Kidney epithelial cell (primary cell): ENCODE measurements around the gene SLTM. TPM values are rescaled to one million over a fixed set of nuclear protein-coding genes. Genes with fewer than 3 reads are reported as not detected.
"Not testable (repeated sequence)": the region's sequence is repeated elsewhere in the genome, so short reads cannot be mapped to it uniquely, and the experiment has no call there.

Experiments
- DNase-seq: peaks from one replicate; pipeline ENCODE4 v3.0.0-alpha.2; 2010; ENCODE audit warnings: low read depth
- H3K27me3 ChIP-seq: 2 replicates; pipeline ENCODE4 v1.6.0; 2011; ENCODE audit warnings: low read length; ENCODE audit not compliant: control insufficient read depth, insufficient read depth
- H3K36me3 ChIP-seq: 2 replicates; pipeline ENCODE4 v1.5.1; 2011; ENCODE audit warnings: low read length; ENCODE audit not compliant: control insufficient read depth, insufficient read depth
- H3K4me3 ChIP-seq: 2 replicates; pipeline ENCODE4 v1.5.1; 2011; ENCODE audit warnings: low read depth, mild to moderate bottlenecking, control low read depth, low read length
- CTCF ChIP-seq: IDR thresholded peaks from 2 replicates; pipeline ENCODE4 v1.5.1; 2011; ENCODE audit warnings: mild to moderate bottlenecking, moderate library complexity, low read length, control low read depth, inconsistent platforms; ENCODE audit not compliant: insufficient read depth, poor library complexity, severe bottlenecking
- total RNA-seq: library from RNA; depleted of rRNA; stranded (reverse); fragments of >200 nt; gene quantifications from 2 replicates; pipeline ENCODE4 v1.2.3, GENCODE V29; 2015

The SLTM gene
- total RNA-seq, 1 donor from 2014 or later = 60.2 TPM

GRCh38 chr15:58854593-58854992 is 78.9 kb downstream of the SLTM start:
- no peak for DNase-seq

GRCh38 chr15:58852347-58852746 is 81.1 kb downstream of the SLTM start:
- Histone ChIP-seq H3K36me3 (no peaks in the 10 kb centered on the region), H3K27me3 (no peaks in the 10 kb centered on the region), H3K4me3 (no peak overlapping the region)
- DNase-seq = no peak
- TF ChIP-seq CTCF = no peak

More at GRCh38 chr15:58854593-58854992, 78.9 kb downstream of the SLTM start:
- H3K4me3 ChIP-seq = no peak overlapping the region
- no peaks in the 10 kb centered on the region for H3K27me3 ChIP-seq
- no peak for TF ChIP-seq CTCF
- H3K36me3 ChIP-seq = no peaks in the 10 kb centered on the region

DNA sequence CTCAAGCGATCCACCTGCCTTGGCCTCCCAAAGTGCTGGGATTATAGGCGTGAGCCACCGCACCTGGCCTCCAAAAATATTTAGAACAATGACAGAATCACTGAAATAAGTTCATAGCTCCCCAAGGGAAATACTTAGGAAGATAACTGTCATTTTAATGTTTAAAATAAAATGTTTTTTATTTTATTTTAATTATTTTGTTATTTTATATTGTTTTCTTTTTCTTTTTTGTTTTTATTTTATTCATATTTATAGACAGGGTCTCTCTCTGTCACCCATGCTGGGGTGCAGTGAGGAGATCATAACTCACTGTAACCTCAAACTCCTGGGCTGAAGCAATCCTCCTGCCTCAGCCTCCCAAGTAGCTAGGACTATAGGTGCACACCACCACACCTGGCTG is 82.3 kb downstream of the SLTM start:
- H3K36me3 ChIP-seq, DNase-seq, H3K27me3 ChIP-seq: not testable (repeated sequence)

DNA sequence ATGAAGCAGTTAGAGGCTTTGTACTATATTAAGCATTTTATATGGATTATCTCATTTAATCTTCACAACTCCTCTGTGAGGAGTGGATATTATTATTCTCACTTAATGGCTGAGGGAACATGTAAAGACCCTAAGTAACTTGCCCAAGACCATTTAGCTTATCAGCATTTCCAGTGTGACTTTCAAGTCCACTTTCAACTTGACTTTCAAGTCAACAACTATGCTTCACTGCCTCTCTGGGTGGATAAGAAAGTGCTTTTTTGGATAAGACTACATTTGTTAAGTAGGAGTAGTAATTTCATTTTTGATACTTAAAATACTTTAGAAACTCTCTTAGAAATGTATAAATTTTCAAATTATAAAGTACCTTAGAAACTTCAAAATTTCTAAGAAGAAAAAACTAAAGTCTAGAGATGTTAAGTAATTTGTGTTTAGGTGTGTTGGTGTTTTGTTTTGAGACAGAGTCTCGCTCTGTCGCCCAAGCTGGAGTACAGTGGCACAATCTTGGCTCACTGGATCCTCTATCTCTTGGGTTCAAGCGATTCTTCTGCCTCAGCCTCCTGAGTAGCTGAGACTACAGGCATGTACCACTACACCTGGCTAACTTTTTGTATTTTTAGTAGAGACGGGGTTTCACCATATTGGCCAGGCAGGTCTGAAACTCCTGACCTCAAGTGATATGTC is 90.6 kb downstream of the SLTM start:
- H3K4me3 ChIP-seq = no peak overlapping the region
- H3K36me3 ChIP-seq = no peaks in the 10 kb centered on the region
- no peak for DNase-seq
- no peaks in the 10 kb centered on the region for H3K27me3 ChIP-seq
- no peak for TF ChIP-seq CTCF

More for the DNA sequence above, 82.3 kb downstream of the SLTM start:
- not testable (repeated sequence) for H3K4me3 ChIP-seq

- Histone ChIP-seq H3K36me3 (no peaks in the 10 kb centered on the region), H3K4me3 (no peak overlapping the region), H3K27me3 (no peaks in the 10 kb centered on the region)
- DNase-seq = no peak
- TF ChIP-seq CTCF = no peak
Measured at GRCh38 chr15:58840048-58840447, 93.4 kb downstream of the SLTM start.

DNA sequence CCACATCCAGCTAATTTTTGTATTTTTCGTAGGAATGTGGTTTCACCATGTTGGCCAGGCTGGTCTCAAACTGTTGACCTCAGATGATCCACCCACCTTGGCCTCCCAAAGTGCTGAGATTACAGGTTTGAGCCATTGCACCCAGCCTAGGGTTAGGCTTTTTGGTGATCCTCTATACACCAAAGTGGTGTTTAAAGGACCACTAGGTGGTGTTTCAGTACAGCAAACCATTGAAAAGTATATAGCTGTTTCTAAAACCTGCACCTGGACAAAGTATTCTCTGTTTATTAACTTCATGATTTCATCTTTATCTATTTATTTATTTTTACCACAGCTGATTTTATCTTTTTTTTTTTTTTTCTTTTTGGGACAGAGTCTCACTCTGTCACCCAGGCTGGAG is 94.0 kb downstream of the SLTM start:
- no peak for TF ChIP-seq CTCF
- no peaks in the 10 kb centered on the region for H3K27me3 ChIP-seq
- no peaks in the 10 kb centered on the region for H3K36me3 ChIP-seq
- H3K4me3 ChIP-seq = no peak overlapping the region
- no peak for DNase-seq

GRCh38 chr15:58833681-58834426 is 99.6 kb downstream of the SLTM start:
- not testable (repeated sequence) for H3K36me3 ChIP-seq, H3K27me3 ChIP-seq, DNase-seq, H3K4me3 ChIP-seq
